Kidney (tissue), 14 donors: ENCODE data around the gene RILPL1. TPM values are rescaled to one million over a fixed set of nuclear protein-coding genes. Genes with fewer than 3 reads are reported as not detected.

Experiments used
- DNase-seq, 5 donors: peaks; one replicate each; pipeline ENCODE4 v3.0.0-alpha.2; 2013 to 2020
- FAIRE-seq: peaks from 2 replicates; lab custom pipeline; 2012; peaks lifted over from hg19 to GRCh38; lab: Jason Lieb, UNC
- H3K27ac ChIP-seq, 2 donors: one replicate each; pipeline ENCODE4 v1.7.0; 2013; ENCODE audit warnings: low read depth in 2 of 2, low read length in 2 of 2, inconsistent platforms in 1 of 2
- H3K27me3 ChIP-seq: one replicate; pipeline ENCODE4 v1.7.1; 2013; ENCODE audit warnings: low read length, inconsistent platforms; ENCODE audit not compliant: control insufficient read depth, insufficient read depth
- H3K36me3 ChIP-seq, 3 donors: one replicate each; pipeline versions ENCODE4 v1.7.0 to v1.7.1; 2013; ENCODE audit warnings: low read length in 3 of 3, control low read depth in 1 of 3, inconsistent platforms in 1 of 3; ENCODE audit not compliant: insufficient read depth in 3 of 3, control insufficient read depth in 2 of 3
- H3K4me1 ChIP-seq, 3 donors: one replicate each; pipeline versions ENCODE4 v1.7.0 to v1.7.1; 2013; ENCODE audit warnings: low read length in 3 of 3, inconsistent platforms in 1 of 3, low read depth in 1 of 3; ENCODE audit not compliant: control insufficient read depth in 2 of 3, insufficient read depth in 2 of 3
- H3K4me3 ChIP-seq, 3 donors: one replicate each; pipeline versions ENCODE4 v1.7.0 to v1.8.1; 2013; ENCODE audit warnings: low read length in 3 of 3, control low read depth in 1 of 3, inconsistent platforms in 1 of 3
- H3K9ac ChIP-seq, 3 donors: one replicate each; pipeline versions ENCODE4 v1.7.0 to v1.7.1; 2013; ENCODE audit warnings: low read length in 3 of 3, control low read depth in 1 of 3, inconsistent platforms in 1 of 3
- H3K9me3 ChIP-seq, 3 donors: one replicate each; pipeline versions ENCODE4 v1.7.0 to v1.7.1; 2013; ENCODE audit warnings: low read length in 3 of 3, control low read depth in 1 of 3, inconsistent platforms in 1 of 3; ENCODE audit not compliant: control insufficient read depth in 2 of 3, insufficient read depth in 1 of 3
- intact Hi-C: fragments of 100-400 bp; cut with DNase I; formaldehyde crosslinking; loops from one replicate; pipeline ENCODE4 v1.11.1; 2022
- polyA plus RNA-seq: library from polyadenylated mRNA; stranded (reverse); fragments of 350-450 nt; fragmentation: Illumina TruSeq; extraction: RNeasy Lipid Tissue Mini Kit (QIAGEN cat#74804); gene quantifications from one replicate; pipeline ENCODE4 v1.2.3, GENCODE V29; 2014; ENCODE audit warnings: low read depth, low replicate concordance; ENCODE audit not compliant: insufficient read depth
- total RNA-seq: library from RNA; stranded (reverse); fragmentation: NEBNext Ultra II Directional; extraction: Animal tissue kit (Norgen Biotek cat#: 25700); gene quantifications from one replicate; pipeline ENCODE4 v1.2.1, GENCODE V29; 2021
- TF ChIP-seq, protein P1 (sequence below): IDR thresholded peaks from 3 replicates; pipeline ENCODE4 v1.5.1; 2012; ENCODE audit warnings: mild to moderate bottlenecking, moderate library complexity, borderline replicate concordance; ENCODE audit not compliant: insufficient read depth; ENCODE audit errors: extremely low read depth
- donor health status: control.
- donor health status: control.
- donor health status: control.
- donor health status: control.
- donor health status: control.
- donor health status: DM: yes; HTN: yes; CAD: no.
- donor health status: Normal renal cell carcinoma (clear cell type).

The RILPL1 gene
- total and polyA plus RNA-seq, 2 donors from 2014 or later, result 14.1 to 19.0 TPM

DNA sequence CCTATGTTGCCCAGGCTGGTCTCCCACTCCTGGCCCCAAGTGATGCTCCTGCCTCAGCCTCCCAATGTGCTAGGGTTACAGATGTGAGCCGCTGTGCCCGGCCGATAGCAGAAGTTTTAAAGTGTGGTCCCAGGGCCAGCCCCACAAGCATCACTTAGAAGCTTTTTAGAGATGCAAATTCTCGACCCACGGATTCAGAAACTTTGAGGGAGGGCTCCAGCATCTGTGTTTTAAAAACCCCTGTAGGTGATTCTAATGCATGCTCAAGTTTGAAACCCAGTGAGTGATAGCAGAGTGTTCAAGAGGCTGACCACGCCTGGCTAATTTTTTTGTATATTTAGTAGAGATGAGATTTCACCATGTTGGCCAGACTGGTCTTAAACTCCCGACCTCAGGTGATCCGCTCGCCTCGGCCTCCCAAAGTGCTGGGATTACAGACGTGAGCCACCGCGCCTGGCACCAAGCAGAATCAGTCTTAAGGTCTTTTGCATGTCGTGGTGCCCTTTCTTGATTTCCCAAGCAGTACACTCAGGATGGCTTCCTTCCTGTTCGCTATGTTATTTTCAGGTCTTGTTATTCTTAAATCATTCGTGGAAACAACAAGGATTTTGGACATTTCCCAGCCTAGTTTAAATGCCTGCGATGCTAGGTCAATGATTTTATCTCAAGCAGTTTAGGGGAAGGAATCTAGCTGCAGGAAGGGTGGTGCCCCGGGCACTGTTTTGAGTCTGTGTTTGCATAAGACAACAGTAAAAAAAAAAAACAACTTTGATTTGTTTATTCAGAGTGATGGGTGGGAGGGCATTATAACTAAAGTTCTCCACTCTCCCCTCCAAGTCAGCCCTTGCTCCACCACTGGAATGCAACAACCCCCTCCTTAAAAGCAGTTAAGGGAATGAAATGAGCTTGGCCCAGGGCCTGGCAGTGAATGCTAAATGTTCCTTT is 87.9 kb downstream of the RILPL1 start:
- no peaks in the 10 kb centered on the region for H3K36me3 ChIP-seq
- H3K4me1 ChIP-seq, result peaks cover 0 to 10% (median 5%) of the 10 kb centered on the region in 3 donors
- no peak overlapping the region for H3K4me3 ChIP-seq
- H3K27ac ChIP-seq, result peak overlapping the region; percentile 54 to 63
- H3K27me3 ChIP-seq, result no peaks in the 10 kb centered on the region
- intact Hi-C loops, result no loop called here
- H3K9me3 ChIP-seq, result no peaks in the 10 kb centered on the region
- no peak for FAIRE-seq
- TF ChIP-seq, protein P1, sequence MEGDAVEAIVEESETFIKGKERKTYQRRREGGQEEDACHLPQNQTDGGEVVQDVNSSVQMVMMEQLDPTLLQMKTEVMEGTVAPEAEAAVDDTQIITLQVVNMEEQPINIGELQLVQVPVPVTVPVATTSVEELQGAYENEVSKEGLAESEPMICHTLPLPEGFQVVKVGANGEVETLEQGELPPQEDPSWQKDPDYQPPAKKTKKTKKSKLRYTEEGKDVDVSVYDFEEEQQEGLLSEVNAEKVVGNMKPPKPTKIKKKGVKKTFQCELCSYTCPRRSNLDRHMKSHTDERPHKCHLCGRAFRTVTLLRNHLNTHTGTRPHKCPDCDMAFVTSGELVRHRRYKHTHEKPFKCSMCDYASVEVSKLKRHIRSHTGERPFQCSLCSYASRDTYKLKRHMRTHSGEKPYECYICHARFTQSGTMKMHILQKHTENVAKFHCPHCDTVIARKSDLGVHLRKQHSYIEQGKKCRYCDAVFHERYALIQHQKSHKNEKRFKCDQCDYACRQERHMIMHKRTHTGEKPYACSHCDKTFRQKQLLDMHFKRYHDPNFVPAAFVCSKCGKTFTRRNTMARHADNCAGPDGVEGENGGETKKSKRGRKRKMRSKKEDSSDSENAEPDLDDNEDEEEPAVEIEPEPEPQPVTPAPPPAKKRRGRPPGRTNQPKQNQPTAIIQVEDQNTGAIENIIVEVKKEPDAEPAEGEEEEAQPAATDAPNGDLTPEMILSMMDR, result no peak
- peak in 3 of 5 donors; percentile 27 to 79 (median 55) for DNase-seq
- H3K9ac ChIP-seq, result peak overlapping the region in 1 of 3 donors; percentile 40

DNA sequence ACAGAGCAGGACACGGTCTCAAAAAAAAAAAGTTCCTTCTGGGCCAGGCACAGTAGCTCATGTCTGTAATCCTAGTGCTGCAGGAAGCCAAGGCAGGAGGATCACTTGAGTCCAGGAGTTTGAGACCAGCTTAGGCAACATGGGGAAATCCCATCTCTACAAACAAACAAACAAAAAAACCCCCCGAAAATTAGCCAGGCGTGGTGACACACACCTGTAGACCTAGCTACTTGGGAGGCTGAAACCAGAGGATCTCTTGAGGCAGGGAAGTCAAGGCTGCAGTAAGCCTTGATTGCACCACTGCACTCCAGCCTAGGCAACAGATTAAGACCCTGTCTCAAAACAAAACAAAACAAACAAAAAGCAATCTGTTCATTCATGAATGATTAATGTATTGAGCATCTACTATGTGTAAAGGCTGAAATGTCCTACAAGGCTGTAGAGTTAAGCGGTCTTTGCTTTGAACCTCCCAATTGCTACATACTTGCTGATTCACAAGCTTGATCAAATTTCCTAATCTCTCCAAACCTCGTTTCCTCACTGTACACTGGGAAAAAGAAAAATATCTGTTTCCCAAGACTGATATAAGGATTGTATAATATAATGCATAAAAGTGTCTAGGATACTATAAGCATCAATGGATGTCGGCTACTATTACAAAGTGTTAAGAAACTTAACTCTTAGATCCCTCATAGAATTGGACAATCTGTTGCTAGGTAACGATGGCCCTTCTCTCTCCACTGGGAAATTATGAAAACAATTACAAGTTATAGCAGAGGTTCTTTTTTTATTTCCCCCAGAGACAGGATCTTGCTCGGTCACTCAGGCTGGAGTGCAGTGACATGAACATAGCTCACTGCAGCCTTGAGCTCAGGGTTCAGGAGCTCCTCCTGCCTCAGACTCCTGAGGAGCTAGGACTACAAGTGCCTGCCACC is 89.2 kb downstream of the RILPL1 start:
- intact Hi-C loops, result no loop called here
- Histone ChIP-seq H3K27ac (peak overlapping the region; percentile 0 to 13), H3K9me3 (no peaks in the 10 kb centered on the region), H3K4me1 (peaks cover 0 to 10% (median 5%) of the 10 kb centered on the region in 3 donors), H3K9ac (no peak overlapping the region), H3K36me3 (no peaks in the 10 kb centered on the region), H3K27me3 (no peaks in the 10 kb centered on the region), H3K4me3 (no peak overlapping the region)
- FAIRE-seq (no peak), DNase-seq (peak in 2 of 5 donors; percentile 25 to 50)
- TF ChIP-seq, protein P1, result no peak

DNA sequence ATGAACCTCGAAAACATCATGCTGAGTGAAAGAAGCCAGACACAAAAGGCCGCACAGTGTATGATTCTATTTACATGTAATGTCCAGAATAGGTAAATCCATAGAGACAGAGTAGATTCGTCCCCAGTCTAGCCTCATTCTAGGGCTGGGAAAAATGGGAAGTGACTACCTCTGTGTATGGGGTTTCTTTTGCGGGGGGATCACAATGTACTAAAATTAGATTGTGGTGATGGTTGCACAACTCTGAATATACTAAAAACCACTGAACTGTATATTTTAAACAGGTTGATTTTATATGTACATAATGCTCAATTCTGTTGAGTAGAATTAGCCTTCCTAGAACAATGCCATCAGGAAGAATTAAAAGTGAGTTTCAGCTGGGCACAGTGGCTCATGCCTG is 90.7 kb downstream of the RILPL1 start:
- Histone ChIP-seq H3K9me3 (no peaks in the 10 kb centered on the region), H3K4me3 (no peak overlapping the region), H3K27me3 (no peaks in the 10 kb centered on the region), H3K36me3 (no peaks in the 10 kb centered on the region), H3K27ac (no peak overlapping the region), H3K9ac (no peak overlapping the region), H3K4me1 (peaks cover 0 to 8% (median 5%) of the 10 kb centered on the region in 3 donors)
- intact Hi-C loops, result no loop called here
- TF ChIP-seq, protein P1, result no peak
- FAIRE-seq (no peak), DNase-seq (no peak)
